ENCODE results near the gene C16orf89.

DNA sequence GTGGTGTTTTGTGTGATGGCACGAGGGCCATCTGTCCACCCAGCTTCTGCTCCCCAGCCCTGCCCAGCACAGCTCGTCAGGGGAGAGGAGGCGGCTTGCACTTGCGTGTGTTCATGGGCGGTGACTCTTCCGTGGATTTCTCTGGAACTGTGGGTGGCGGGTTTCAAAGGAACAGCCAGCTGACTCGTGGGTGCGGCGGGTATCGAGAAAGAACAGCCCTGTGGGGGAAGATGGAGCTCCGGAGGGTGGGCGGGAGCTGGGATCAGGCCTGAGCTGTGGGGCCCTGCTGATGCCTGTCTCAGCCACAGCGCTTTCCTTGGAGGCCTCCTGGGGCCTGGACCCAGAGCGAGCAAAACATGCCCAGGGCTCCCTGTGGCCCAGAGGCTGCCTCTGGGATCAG is 45.2 kb downstream of the C16orf89 start:
- TF ChIP-seq, protein P1, sequence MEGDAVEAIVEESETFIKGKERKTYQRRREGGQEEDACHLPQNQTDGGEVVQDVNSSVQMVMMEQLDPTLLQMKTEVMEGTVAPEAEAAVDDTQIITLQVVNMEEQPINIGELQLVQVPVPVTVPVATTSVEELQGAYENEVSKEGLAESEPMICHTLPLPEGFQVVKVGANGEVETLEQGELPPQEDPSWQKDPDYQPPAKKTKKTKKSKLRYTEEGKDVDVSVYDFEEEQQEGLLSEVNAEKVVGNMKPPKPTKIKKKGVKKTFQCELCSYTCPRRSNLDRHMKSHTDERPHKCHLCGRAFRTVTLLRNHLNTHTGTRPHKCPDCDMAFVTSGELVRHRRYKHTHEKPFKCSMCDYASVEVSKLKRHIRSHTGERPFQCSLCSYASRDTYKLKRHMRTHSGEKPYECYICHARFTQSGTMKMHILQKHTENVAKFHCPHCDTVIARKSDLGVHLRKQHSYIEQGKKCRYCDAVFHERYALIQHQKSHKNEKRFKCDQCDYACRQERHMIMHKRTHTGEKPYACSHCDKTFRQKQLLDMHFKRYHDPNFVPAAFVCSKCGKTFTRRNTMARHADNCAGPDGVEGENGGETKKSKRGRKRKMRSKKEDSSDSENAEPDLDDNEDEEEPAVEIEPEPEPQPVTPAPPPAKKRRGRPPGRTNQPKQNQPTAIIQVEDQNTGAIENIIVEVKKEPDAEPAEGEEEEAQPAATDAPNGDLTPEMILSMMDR (IDR thresholded peaks at IDR 0.05; ENCODE audit: low read depth, low read length) = no peak
- TF ChIP-seq POLR2A (IDR thresholded peaks at IDR 0.05; ENCODE audit: extremely low read depth, insufficient read length) (no peak), MYC (IDR thresholded peaks at IDR 0.05; ENCODE audit: low read depth, low read length) (no peak)
- TF ChIP-seq, protein P2, sequence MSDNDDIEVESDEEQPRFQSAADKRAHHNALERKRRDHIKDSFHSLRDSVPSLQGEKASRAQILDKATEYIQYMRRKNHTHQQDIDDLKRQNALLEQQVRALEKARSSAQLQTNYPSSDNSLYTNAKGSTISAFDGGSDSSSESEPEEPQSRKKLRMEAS (IDR thresholded peaks at IDR 0.05; ENCODE audit: low read depth, low read length) = no peak

Measured in NB4 (cell line).